Measurements from ENCODE around the gene TSGA10IP. TPM values are rescaled to one million over a fixed set of nuclear protein-coding genes. Genes with fewer than 3 reads are reported as not detected.
A peak's percentile ranks its signal among the peaks of the same experiment; 100 is the strongest.

The TSGA10IP gene
- total and polyA plus RNA-seq, 10 of the 15 experiments (the other 5 are each of a cell fraction or from before 2014, with no cell fraction given) = not detected

DNA sequence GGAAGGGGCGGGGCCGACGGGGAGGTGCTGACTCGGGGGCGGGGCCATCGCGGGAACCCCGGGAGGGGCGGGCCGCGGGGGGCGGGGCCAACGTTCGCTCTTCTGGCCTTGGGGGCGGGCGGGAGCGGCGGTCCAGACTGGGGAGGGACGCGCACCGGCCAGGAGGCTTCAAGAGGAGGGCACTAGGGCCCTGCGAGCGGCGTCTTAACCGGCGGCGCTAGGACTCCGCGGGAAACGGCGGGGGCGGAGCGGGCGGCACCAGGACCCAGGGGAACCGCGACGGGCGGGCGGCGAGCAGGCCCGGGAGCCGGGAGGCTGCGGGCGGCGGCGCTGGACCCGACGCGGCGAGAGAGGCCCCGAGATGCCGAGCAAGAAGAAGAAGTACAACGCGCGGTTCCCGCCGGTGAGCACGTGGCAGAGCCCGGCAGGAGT lies 26.1 kb upstream of the TSGA10IP start, which contains the start of gene DRAP1 (continued):
- TF ChIP-seq, protein P1, sequence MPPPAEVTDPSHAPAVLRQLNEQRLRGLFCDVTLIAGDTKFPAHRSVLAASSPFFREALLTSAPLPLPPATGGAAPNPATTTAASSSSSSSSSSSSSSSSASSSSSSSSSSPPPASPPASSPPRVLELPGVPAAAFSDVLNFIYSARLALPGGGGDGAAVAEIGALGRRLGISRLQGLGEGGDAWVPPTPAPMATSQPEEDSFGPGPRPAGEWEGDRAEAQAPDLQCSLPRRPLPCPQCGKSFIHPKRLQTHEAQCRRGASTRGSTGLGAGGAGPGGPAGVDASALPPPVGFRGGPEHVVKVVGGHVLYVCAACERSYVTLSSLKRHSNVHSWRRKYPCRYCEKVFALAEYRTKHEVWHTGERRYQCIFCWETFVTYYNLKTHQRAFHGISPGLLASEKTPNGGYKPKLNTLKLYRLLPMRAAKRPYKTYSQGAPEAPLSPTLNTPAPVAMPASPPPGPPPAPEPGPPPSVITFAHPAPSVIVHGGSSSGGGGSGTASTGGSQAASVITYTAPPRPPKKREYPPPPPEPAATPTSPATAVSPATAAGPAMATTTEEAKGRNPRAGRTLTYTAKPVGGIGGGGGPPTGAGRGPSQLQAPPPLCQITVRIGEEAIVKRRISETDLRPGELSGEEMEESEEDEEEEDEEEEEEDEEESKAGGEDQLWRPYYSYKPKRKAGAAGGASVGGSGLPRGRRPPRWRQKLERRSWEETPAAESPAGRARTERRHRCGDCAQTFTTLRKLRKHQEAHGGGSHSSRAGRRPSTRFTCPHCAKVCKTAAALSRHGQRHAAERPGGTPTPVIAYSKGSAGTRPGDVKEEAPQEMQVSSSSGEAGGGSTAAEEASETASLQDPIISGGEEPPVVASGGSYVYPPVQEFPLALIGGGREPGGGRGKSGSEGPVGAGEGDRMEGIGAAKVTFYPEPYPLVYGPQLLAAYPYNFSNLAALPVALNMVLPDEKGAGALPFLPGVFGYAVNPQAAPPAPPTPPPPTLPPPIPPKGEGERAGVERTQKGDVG (CRISPR knock-in tag; IDR thresholded peaks at IDR 0.05) = no peak
- TF ChIP-seq POLR2AphosphoS5 (IDR thresholded peaks at IDR 0.05; ENCODE audit: low read length) = no peak
- peak; percentile 95; the same call in 1 of the 2 replicates for TF ChIP-seq CBX5 (IDR thresholded peaks at IDR 0.05; ENCODE audit: low read depth)
- no peak for TF ChIP-seq NFYA (IDR thresholded peaks at IDR 0.05; ENCODE audit: borderline replicate concordance, low read depth, low read length)
- TF ChIP-seq GATAD2B (conservative IDR thresholded peaks at IDR 0.05; ENCODE audit: low read depth) = peak; percentile 88
- TF ChIP-seq EP300 (IDR thresholded peaks at IDR 0.05; ENCODE audit: borderline replicate concordance in 1 of 2, control insufficient read depth in 1 of 2, low read depth in 2 of 2, low read length in 2 of 2) = peak in 1 of 2 experiments; percentile 55; a peak in 1 of 4 replicates
- TF ChIP-seq, protein P2, sequence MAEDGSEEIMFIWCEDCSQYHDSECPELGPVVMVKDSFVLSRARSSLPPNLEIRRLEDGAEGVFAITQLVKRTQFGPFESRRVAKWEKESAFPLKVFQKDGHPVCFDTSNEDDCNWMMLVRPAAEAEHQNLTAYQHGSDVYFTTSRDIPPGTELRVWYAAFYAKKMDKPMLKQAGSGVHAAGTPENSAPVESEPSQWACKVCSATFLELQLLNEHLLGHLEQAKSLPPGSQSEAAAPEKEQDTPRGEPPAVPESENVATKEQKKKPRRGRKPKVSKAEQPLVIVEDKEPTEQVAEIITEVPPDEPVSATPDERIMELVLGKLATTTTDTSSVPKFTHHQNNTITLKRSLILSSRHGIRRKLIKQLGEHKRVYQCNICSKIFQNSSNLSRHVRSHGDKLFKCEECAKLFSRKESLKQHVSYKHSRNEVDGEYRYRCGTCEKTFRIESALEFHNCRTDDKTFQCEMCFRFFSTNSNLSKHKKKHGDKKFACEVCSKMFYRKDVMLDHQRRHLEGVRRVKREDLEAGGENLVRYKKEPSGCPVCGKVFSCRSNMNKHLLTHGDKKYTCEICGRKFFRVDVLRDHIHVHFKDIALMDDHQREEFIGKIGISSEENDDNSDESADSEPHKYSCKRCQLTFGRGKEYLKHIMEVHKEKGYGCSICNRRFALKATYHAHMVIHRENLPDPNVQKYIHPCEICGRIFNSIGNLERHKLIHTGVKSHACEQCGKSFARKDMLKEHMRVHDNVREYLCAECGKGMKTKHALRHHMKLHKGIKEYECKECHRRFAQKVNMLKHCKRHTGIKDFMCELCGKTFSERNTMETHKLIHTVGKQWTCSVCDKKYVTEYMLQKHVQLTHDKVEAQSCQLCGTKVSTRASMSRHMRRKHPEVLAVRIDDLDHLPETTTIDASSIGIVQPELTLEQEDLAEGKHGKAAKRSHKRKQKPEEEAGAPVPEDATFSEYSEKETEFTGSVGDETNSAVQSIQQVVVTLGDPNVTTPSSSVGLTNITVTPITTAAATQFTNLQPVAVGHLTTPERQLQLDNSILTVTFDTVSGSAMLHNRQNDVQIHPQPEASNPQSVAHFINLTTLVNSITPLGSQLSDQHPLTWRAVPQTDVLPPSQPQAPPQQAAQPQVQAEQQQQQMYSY (CRISPR knock-in tag; IDR thresholded peaks at IDR 0.05) = no peak
- TF ChIP-seq EED (IDR thresholded peaks at IDR 0.05; ENCODE audit: low read depth) = peak; percentile 71
- TF ChIP-seq PAX5 (IDR thresholded peaks at IDR 0.05; ENCODE audit: borderline replicate concordance, low read depth, low read length) = peak; percentile 61; the same call in 1 of the 2 replicates
- no peak for TF ChIP-seq ZNF622 (IDR thresholded peaks at IDR 0.05)
- no peak for TF ChIP-seq SREBF1 (IDR thresholded peaks at IDR 0.05; ENCODE audit: low read length)
- peak; percentile 85 for TF ChIP-seq TARDBP (IDR thresholded peaks at IDR 0.05; ENCODE audit: borderline replicate concordance)
- peak; percentile 68; the same call in 1 of the 2 replicates for TF ChIP-seq ESRRA (IDR thresholded peaks at IDR 0.05; ENCODE audit: low read length)
- TF ChIP-seq, protein P3, sequence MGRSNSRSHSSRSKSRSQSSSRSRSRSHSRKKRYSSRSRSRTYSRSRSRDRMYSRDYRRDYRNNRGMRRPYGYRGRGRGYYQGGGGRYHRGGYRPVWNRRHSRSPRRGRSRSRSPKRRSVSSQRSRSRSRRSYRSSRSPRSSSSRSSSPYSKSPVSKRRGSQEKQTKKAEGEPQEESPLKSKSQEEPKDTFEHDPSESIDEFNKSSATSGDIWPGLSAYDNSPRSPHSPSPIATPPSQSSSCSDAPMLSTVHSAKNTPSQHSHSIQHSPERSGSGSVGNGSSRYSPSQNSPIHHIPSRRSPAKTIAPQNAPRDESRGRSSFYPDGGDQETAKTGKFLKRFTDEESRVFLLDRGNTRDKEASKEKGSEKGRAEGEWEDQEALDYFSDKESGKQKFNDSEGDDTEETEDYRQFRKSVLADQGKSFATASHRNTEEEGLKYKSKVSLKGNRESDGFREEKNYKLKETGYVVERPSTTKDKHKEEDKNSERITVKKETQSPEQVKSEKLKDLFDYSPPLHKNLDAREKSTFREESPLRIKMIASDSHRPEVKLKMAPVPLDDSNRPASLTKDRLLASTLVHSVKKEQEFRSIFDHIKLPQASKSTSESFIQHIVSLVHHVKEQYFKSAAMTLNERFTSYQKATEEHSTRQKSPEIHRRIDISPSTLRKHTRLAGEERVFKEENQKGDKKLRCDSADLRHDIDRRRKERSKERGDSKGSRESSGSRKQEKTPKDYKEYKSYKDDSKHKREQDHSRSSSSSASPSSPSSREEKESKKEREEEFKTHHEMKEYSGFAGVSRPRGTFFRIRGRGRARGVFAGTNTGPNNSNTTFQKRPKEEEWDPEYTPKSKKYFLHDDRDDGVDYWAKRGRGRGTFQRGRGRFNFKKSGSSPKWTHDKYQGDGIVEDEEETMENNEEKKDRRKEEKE (IDR thresholded peaks at IDR 0.05) = peak; percentile 69; the same call in 1 of the 2 replicates
- TF ChIP-seq BCL11A (IDR thresholded peaks at IDR 0.05; ENCODE audit: low read depth, low read length) = peak; percentile 39; the same call in 1 of the 2 replicates
- TF ChIP-seq SIN3A (IDR thresholded peaks at IDR 0.05; ENCODE audit: low read depth, low read length) = peak; percentile 87; the same call in 1 of the 2 replicates
- TF ChIP-seq IRF4 (IDR thresholded peaks at IDR 0.05; ENCODE audit: low read depth, low read length) = no peak
- TF ChIP-seq ASH2L (IDR thresholded peaks at IDR 0.05; ENCODE audit: borderline replicate concordance, low read depth) = peak; percentile 70; the same call in 1 of the 2 replicates
